ENCODE results near the gene ERC1.

The ERC1 gene

GRCh38 chr12:1362143-1362662 lies 371.2 kb downstream of the ERC1 start:
- no peak for DNase-seq

DNA sequence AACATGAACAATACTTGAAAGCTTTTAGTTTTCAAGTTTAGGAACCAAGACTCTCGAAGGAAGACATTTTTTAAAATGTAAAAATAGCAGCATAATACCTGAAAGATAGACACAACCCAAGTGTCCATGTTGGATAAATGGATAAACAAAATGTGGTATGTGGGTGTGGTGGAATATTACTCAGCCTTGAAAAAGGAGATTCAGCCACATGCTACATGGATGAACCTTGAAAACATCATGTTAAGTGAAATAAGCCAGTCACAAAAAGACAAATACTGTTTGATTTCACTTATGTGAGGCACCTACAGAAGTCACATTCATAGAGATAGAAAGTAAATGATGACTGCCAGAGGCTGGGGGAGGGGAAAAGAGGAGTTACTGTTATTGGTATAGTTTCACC lies 374.7 kb downstream of the ERC1 start:
- DNase-seq: no peak

DNA sequence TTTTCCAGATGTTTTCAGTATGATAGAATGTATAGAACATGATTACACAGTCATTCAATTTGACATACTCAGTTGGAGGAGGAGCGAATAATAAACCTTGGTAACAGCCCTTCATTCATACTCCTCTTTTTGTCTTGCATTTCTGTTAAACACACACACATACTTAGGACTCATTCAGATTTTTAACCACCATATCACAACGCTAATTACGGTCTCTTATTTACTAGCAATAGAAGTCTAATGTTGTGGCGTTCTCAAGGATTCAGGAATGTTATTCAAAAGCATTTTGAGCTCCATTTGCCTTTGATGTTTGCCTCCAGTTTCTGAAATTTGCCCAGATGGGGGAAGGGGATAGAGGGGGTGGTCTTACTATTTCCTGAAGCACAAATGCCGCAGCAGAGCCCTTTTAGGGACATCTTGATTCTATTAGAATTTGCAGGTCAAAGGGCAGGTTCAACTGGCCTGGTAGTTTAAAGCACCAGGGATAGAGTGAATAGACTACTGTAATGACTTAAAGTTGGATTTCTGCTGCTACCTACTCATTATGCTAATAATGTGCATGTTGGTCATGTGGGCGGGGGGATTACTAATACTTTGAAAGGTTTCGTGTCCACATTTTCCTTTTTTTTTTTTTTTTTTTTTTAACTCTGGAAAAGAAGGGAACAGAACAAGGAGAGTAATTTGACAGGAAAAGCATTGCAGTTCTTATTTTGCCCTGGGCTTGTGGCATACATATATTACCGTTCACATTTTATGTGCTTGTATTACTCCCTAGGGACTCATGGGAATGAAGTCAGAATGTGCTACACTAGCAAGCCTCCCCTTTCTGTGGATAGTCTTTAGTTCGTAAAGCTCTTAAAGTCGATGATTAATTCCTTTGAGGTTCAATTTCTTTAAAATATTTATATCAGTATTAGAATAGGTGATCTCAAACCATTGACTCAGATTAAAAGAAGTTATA lies 376.6 kb downstream of the ERC1 start:
- DNase-seq: no peak

DNA sequence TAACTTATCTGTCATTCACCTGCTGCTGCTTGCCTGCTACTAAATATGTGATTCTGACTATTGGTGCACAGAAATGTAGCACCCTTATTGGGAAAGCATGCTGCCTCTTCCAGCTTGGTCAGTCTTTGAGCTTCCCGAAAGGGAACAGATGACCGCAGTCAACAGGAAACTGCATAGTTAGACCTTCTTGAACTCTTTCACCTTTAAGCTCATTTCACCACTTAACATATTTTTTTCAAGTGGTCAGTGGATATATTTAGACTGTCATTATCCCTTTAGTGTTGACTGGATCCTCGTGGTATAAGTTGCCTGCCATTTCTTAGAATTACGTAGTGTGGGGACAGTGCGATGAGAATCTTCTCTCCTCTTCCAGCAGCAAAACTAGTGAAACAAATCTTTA lies 378.4 kb downstream of the ERC1 start:
- DNase-seq: no peak

- DNase-seq: no peak
These were observed 379.0 kb downstream of the ERC1 start for GRCh38 chr12:1369938-1370500.

DNA sequence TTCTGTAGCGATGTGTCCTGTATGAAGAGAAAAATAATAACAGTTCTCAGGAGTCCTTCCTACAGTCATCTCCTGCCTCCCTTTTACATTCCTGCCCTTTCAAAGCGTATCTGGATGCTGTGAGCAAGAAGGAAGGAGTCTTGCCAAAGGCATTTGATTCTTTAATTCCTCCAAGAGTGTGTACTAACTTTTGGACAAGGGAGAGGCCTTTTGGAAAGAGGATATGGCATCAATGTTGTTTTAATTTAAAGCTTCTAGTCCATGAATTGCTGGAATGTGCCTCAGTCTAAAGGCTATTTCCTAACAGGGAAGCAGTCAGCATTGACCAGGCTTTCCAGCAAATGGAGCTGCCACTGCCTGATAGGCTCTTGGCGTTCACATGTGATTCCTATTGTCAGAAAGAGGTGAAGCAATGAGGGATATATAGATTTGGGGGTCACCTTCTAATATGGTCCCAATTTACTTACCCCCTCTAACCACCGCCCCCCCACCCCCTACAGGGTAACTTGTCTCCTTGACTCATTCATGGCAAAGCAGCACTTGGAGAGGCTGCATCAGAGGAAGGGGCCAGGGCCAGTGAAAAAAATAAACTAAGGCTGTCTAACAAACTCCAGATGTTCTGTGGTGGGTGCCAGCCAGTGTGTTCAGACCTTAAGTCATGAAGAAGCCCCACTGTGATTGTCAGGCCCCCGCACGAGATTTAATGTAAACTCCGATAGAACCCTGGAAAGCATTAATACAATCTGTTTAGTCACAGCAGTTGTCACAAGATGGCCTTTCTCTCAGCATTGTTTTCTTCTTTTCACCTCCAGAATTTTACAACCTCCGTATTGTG lies 383.1 kb downstream of the ERC1 start:
- DNase-seq: no peak

- DNase-seq: no peak
These were observed 384.3 kb downstream of the ERC1 start for GRCh38 chr12:1375323-1375722.

DNA sequence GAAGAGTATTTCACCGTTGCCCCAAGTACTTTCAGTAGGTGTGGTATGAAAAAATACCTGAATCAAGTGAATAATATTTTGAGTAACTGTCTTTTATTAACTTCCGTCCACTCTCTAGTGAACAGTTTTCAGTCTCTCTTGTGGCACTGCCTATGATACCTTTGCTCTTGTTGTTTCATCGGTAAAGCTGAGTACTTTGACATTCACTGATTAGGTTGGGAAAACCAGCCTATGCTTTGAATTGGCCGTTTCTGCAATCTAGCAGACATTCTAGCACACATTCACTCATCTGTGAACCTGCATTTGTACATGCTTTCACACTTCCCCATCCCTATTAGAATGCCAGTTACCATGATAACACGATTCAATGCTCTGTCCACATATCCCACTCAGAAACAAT lies 386.1 kb downstream of the ERC1 start:
- DNase-seq: no peak

DNA sequence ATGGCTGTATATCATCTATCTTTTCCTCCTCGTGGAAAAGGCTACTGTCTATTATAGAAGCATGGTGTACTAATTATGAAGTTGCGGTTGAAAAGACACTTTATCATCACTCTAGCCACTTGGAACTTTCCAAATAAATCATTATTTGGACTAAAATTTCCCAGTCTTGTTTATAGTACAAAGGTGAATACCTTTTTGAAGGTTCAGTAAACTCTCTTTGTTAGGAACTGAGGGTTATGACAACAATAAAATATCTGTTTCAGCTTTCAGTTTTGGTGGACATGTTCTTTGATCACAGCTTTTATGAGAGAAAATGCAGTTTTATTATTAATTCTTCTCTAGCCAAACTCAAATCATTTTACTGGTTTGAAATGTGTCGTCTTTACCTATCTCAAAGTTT lies 386.7 kb downstream of the ERC1 start:
- DNase-seq: no peak

GRCh38 chr12:1380171-1380851 lies 389.3 kb downstream of the ERC1 start:
- no peak for DNase-seq

DNA sequence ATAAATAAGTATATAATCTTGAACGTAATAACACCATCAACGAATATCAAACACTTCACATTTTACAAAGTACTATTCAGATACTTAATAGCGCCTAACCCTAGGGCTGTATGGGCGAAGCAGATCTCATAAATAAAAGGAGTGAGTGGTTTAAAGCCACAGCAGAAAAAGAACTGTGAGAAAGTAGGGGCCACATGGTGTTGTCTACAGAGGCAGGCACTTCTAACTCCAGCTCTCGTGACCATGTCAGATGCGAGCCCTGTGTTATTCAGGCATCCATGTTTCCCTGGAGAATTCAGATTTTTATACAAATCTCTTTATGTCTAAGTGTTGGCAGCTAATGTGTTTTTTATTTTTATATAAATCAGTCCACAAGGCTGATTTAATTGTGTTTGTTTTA lies 391.1 kb downstream of the ERC1 start:
- DNase-seq: no peak

GRCh38 chr12:1382826-1383225 lies 391.8 kb downstream of the ERC1 start:
- no peak for DNase-seq

DNA sequence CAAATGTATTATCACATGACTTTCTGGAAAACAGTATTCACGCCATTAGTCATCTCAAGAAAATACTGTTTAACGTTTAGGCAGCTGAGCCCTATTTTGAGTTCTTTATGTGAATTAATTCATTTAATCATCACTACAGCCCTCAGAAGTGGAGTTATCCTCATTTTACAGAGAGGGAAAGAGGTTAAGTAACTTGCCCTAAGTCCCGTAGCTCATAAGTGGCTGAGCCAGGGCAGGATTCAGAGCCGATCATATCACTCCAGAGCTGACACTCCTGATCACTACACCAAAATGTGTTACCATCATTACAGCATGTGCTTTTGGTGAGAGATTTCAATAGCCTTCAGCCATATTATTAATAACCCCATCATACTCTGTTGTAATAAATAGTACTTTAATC lies 392.7 kb downstream of the ERC1 start:
- DNase-seq: no peak

DNA sequence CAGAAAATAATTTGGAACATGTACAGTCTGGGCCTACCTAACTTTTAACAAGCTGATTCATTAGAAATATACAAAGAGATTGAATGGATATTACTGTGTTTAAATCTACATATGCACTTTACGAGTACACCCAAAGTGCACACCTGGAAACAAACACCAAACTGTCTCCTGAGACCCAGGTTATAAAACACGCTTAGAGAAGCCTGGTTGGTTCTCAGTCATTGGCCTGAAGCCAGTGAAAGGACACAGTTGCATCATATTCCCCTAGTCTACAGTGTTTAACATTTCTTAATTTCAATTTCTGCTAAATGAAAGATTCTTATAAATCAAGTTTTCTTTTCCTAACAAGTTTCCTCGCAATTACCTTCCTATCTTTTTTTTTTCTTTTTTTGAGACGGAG lies 393.9 kb downstream of the ERC1 start:
- no peak for DNase-seq

- no peak for DNase-seq
These were observed 400.7 kb downstream of the ERC1 start for GRCh38 chr12:1391722-1392121.

- no peak for DNase-seq
These were observed 404.5 kb downstream of the ERC1 start for GRCh38 chr12:1395421-1395955.

DNA sequence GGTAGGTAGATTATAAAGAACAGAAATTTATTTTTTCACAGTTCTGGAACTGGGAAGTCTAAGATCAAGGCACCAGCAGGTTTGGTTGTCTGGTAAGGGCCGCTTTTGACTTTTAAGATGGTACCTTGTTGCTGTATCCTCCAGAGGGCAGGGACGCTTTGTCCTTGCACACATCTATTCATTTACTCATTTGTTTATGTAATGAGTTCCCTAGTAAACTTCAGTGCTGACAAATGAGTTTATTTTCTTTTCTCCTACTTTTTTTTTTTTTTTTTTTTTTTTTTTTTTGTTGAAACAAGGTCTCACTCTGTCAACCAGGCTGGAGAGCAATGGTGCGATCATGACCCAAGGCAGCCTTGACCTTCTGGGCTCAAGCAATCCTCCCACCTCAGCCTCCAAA lies 407.6 kb downstream of the ERC1 start:
- DNase-seq: no peak

- DNase-seq: no peak
These were observed 410.9 kb downstream of the ERC1 start for GRCh38 chr12:1401891-1402290.

GRCh38 chr12:1403417-1403816 lies 412.4 kb downstream of the ERC1 start:
- DNase-seq: no peak

DNA sequence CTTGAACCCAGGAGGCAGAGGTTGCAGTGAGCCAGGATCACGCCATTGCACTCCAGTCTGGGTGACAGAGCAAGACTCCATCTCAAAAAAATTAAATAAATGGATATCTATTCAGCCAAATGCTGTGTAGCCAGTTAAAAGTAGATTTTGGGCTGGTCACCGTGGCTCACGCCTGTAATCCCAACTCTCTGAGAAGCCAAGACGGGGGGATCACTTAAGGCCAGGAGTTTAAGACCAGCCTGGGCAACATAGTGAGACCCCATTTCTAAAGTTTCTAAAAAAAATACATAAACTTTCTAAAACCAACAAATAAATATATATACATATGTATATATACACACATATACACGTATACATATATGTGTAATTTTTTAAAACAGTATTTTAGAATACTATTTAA lies 414.6 kb downstream of the ERC1 start:
- no peak for DNase-seq

DNA sequence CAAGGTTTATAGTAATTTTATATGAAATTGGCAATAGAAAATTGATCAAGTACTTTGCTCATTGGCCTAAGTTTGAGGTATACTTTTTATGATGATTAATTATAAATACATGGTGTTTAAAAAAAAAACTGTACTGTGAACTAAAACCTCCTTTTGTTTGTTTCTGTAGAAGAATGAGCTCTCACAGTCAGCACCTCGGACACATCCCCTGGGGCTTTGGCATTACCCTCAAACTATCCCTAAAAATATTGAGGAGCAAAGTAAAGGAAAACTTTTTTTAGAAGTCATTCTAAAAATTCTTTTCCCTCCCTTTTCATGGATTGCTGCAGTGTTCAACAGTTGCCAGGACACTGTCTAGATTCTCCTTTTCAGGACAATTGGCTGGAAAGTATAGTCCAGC lies 419.8 kb downstream of the ERC1 start:
- DNase-seq: no peak

- no peak for DNase-seq
These were observed 422.9 kb downstream of the ERC1 start for GRCh38 chr12:1413930-1414329.

DNA sequence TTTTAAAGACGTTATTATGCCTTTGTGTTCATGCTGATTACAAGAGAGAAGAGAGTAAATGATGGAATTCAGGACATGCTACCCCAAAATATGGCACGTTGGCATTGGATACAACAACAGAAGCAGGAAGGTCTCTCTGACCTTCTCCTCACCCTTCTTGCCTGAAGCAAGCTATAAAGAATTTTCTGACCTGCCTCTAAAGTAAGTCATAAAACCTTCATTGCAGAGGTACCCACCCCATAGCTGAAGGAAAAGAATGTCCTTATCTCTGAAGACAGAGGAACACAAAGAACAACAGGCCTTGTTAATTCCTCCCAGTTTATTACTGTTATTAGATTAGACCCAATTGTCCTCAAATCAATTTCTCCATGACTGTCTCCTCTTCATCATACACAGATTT lies 427.1 kb downstream of the ERC1 start:
- no peak for DNase-seq

Measured in activated CD4-positive, alpha-beta T cell treated with anti-CD3 and anti-CD28 coated beads, Interleukin-2, Interleukin-6, amounts not matched to agents 100 ng/mL and 50 ng/mL, durations not matched to agents 16 hours and 8 hours (primary cell).